ENCODE results near the gene BPGM.
"Not testable (repeated sequence)": the region's sequence is repeated elsewhere in the genome, so short reads cannot be mapped to it uniquely, and the experiment has no call there.

The BPGM gene

GRCh38 chr7:134632937-134633540, 13.6 kb upstream of the BPGM start:
- DNase-seq, result no peak

- no peak for DNase-seq
Measured at GRCh38 chr7:134636008-134636449, 10.6 kb upstream of the BPGM start.

GRCh38 chr7:134637441-134637840, 9.2 kb upstream of the BPGM start:
- no peak for DNase-seq

GRCh38 chr7:134637934-134638719, 8.5 kb upstream of the BPGM start:
- DNase-seq, result no peak

GRCh38 chr7:134639061-134639460, 7.6 kb upstream of the BPGM start:
- no peak for DNase-seq

- DNase-seq, result no peak
Measured at GRCh38 chr7:134639683-134640279, 6.9 kb upstream of the BPGM start.

GRCh38 chr7:134640842-134641715, 5.6 kb upstream of the BPGM start:
- DNase-seq, result no peak

- not testable (repeated sequence) for DNase-seq
Measured at GRCh38 chr7:134641981-134642380, 4.7 kb upstream of the BPGM start.

- no peak for DNase-seq
Measured at GRCh38 chr7:134643131-134643530, 3.5 kb upstream of the BPGM start.

GRCh38 chr7:134645478-134645877, 1.2 kb upstream of the BPGM start:
- no peak for DNase-seq

GRCh38 chr7:134645935-134646334, 718 bp upstream of the BPGM start:
- DNase-seq, result no peak

- no peak for DNase-seq
Measured at GRCh38 chr7:134648456-134648855, 1.8 kb downstream of the BPGM start.

- DNase-seq, result no peak
Measured at GRCh38 chr7:134649226-134649775, 2.6 kb downstream of the BPGM start.

GRCh38 chr7:134651991-134652390, 5.3 kb downstream of the BPGM start:
- DNase-seq, result no peak

GRCh38 chr7:134654104-134654775, 7.6 kb downstream of the BPGM start:
- no peak for DNase-seq

- DNase-seq, result no peak
Measured at GRCh38 chr7:134657526-134657925, 10.9 kb downstream of the BPGM start.

- no peak for DNase-seq
Measured at GRCh38 chr7:134660242-134660785, 13.7 kb downstream of the BPGM start.

- DNase-seq, result no peak
Measured at GRCh38 chr7:134660961-134661376, 14.3 kb downstream of the BPGM start.

- no peak for DNase-seq
Measured at GRCh38 chr7:134662166-134662870, 15.7 kb downstream of the BPGM start.

- no peak for DNase-seq
Measured at GRCh38 chr7:134662871-134663205, 16.2 kb downstream of the BPGM start.

- not testable (repeated sequence) for DNase-seq
Measured at GRCh38 chr7:134665045-134665444, 18.4 kb downstream of the BPGM start.

Measured in stimulated activated naive CD4-positive, alpha-beta T cell treated with Interleukin-2 at 50 U/mL for 16 hours (primary cell).